Mucosa of rectum (tissue), 2 donors: ENCODE measurements around the gene MAP7D1.

Source experiments
- H3K27ac ChIP-seq, 2 donors: one replicate each; pipeline ENCODE4 v1.7.0; 2013; ENCODE audit warnings: inconsistent platforms in 2 of 2, low read depth in 2 of 2, low read length in 2 of 2
- H3K27me3 ChIP-seq, 2 donors: one replicate each; pipeline ENCODE4 v1.7.0; 2013; ENCODE audit warnings: low read length in 2 of 2; ENCODE audit not compliant: control insufficient read depth in 2 of 2, insufficient read depth in 2 of 2
- H3K36me3 ChIP-seq, 2 donors: one replicate each; pipeline ENCODE4 v1.7.0; 2013; ENCODE audit warnings: low read length in 2 of 2; ENCODE audit not compliant: control insufficient read depth in 2 of 2, insufficient read depth in 2 of 2
- H3K4me1 ChIP-seq, 2 donors: one replicate each; pipeline ENCODE4 v1.7.0; 2013; ENCODE audit warnings: low read length in 2 of 2, mild to moderate bottlenecking in 1 of 2; ENCODE audit not compliant: control insufficient read depth in 2 of 2, insufficient read depth in 2 of 2
- H3K4me3 ChIP-seq, 2 donors: one replicate each; pipeline ENCODE4 v1.7.0; 2013; ENCODE audit warnings: low read length in 2 of 2
- H3K9ac ChIP-seq, 2 donors: one replicate each; pipeline ENCODE4 v1.7.0; 2013; ENCODE audit warnings: low read length in 2 of 2, low read depth in 1 of 2, mild to moderate bottlenecking in 1 of 2
- H3K9me3 ChIP-seq, 2 donors: one replicate each; pipeline ENCODE4 v1.7.0; 2013; ENCODE audit warnings: low read length in 2 of 2; ENCODE audit not compliant: control insufficient read depth in 2 of 2
- donor health status: healthy.
- donor health status: Normal muscosa, but diverticular disease.

Gene MAP7D1

DNA sequence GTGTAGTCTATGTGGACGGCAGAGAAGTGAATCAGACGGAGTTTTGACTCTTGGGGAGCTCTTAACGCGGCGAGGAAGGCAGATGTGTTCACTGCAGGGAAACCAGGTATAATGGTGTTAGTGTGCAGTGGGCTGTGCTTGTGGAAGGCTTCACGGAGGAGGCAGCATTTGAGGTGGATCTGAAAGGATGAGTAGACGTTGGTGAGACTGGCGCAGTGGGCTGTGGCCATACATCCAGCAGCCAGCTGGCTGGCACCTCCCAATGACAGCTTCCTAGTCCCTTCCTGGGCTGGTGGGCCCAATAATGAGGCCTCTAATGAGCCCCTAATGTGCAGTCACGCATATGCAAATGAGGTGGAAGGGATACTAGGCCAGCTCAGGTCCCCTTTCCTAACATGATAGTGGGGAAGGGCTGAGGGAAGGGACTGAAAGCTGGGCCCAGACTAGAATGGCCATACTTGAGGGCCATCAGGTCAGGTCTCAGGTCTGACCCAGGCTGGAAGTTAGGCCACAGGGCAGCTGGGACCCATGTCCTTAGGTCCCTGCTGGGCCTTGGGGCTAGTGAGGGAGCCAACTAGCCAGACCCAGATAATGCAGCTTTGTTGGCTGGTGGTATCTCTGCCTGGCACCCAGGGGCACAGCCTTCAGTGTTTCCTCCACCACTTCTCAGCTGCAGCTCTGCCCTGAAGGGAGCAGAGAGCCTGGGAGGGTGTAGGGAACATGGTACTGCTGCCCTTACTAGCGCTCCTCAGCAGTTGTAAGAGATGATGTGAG lies 3.8 kb downstream of the MAP7D1 start:
- Histone ChIP-seq H3K27ac (peak overlapping the region in 1 of 2 donors; percentile 83), H3K9me3 (no peaks in the 10 kb centered on the region), H3K4me1 (peaks cover 46 to 58% of the 10 kb centered on the region in 2 donors), H3K9ac (peak overlapping the region in 1 of 2 donors; percentile 38), H3K4me3 (peak overlapping the region in 1 of 2 donors; percentile 51), H3K36me3 (no peaks in the 10 kb centered on the region), H3K27me3 (no peaks in the 10 kb centered on the region)

DNA sequence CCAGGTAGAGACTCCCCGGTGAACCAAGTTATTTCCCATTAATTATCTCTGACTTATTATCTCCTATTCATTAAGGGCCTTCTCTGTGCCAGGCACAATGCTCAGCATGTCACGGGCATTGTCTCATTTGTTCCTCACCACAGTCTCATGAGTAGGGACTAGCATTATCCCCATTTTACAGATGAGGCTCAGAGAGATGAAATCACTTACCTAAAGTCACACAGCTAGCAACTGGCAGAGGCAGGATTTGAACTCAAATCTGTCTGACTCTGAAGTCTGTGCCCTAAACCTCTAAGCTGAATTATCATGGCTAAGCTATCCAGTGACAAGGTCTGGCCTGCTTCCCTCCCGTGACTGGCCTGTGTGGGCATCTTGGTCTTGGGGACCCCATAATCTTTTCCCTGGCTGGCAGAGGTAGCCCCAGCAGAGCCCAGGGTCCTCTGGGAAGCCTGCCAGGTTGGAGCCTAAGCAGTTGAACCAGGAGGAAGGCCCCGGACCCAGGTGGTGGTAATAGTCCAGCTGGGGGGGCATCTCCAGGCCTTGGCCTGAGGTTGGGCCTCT lies 4.5 kb downstream of the MAP7D1 start:
- Histone ChIP-seq H3K9me3 (no peaks in the 10 kb centered on the region), H3K27me3 (no peaks in the 10 kb centered on the region), H3K4me3 (peak overlapping the region; percentile 51 to 55), H3K9ac (peak overlapping the region; percentile 43 to 44), H3K36me3 (no peaks in the 10 kb centered on the region), H3K27ac (peak overlapping the region; percentile 70 to 83), H3K4me1 (peaks cover 40 to 51% of the 10 kb centered on the region in 2 donors)

DNA sequence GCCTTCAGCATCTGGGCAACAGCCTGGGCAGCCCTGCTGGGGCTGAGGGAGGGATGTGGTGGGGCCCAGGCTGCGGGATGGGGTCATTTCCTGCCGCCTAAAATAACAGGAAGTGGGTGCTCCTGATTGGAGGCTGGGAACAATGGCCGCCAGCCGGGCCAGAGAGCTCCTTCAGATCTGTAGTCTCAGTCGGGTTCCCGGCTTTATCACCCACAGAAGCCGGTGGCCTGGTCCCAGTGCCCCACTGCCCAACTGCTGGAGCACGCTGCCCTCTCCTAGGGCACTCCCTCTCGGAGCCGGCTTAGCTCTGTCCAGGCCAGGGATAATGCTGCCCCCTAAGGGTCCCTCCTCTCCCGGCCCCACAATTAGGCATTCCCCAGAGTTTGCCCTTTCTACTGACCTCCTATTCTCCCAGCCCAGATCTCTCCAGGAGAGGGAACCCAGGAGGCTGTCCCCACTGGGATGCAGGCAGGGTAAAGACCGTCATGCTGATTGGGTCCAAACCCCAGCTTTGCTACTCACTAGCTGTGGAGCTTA lies 5.1 kb downstream of the MAP7D1 start:
- H3K4me3 ChIP-seq = peak overlapping the region; percentile 51 to 55
- no peaks in the 10 kb centered on the region for H3K9me3 ChIP-seq
- peaks cover 40 to 51% of the 10 kb centered on the region in 2 donors for H3K4me1 ChIP-seq
- H3K27ac ChIP-seq = peak overlapping the region; percentile 70 to 83
- H3K9ac ChIP-seq = peak overlapping the region; percentile 43 to 44
- H3K27me3 ChIP-seq = no peaks in the 10 kb centered on the region
- no peaks in the 10 kb centered on the region for H3K36me3 ChIP-seq

DNA sequence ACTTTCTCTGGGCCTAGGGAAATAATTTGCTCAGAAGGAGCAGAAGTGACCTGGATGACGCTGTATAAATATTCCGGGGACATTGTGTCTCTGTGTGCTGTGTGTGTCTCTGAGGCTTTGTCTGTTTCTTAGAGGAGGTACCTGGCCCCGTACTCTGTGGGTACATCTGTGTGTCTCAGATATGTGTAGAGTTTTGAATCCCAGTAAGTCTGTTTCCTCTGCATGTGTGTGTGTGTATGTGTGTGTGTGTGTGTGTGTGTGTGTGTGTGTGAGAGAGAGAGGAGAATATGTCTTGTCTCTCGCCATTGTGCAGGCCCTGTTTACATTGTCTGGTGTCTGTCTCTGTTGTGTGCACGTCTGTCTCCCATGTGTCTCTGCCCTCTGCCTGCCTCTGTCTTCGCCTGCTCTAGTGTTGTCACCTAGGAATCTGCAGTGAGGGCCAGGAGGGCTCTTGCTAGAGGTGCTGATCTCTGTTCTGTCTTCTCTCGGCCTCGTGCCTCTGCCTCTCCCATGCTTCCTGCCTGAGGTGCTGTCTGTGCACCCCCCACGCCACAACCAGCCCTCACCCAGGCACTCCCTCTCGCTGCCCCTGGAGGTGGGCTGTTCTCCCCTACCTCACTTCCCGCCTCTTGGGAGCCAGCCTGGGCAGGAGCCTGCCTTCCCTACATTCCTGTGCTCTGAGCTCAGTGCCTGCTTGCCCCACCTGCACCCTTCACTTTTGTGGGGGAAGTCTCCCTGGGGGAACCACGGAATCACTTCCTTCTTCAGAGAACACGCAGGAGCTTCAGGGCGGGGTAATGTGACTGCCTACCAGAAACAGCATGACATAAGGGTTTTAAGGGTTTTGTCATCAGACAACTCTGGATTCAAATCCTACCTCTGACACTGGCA lies 5.9 kb downstream of the MAP7D1 start:
- H3K9me3 ChIP-seq = no peaks in the 10 kb centered on the region
- peak overlapping the region; percentile 70 to 83 for H3K27ac ChIP-seq
- H3K4me1 ChIP-seq = peaks cover 40 to 51% of the 10 kb centered on the region in 2 donors
- H3K9ac ChIP-seq = peak overlapping the region in 1 of 2 donors; percentile 43
- peak overlapping the region in 1 of 2 donors; percentile 51 for H3K4me3 ChIP-seq
- H3K36me3 ChIP-seq = no peaks in the 10 kb centered on the region
- no peaks in the 10 kb centered on the region for H3K27me3 ChIP-seq

DNA sequence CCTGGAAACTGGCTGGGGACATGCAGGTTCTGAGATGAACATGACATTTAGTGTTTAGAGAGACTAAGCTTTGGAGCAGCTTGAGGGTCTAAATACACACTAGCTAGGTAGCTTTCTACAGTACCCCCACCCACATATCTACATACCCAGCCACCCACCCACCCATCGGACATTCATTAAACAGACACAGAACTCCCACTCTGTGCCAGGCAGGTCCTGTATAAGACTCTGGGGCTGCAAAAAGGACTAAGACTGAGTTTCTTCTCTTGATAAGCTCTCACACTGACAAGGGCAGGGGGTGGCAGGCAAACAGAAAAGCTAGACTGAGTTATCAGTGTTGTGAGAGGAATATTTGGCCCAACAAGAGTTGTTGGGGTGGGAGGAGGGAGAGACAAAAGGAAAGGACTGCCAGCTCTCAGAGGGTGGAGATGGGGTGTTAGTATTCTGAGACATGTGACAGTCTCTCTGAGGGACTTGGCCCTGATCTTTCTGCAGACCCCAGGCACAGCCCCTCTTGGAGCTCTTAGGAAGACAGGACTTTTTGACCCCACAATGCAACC lies 6.8 kb downstream of the MAP7D1 start:
- Histone ChIP-seq H3K9me3 (no peaks in the 10 kb centered on the region), H3K9ac (no peak overlapping the region), H3K4me3 (no peak overlapping the region), H3K27me3 (no peaks in the 10 kb centered on the region), H3K4me1 (peaks cover 34 to 46% of the 10 kb centered on the region in 2 donors), H3K36me3 (no peaks in the 10 kb centered on the region), H3K27ac (peak overlapping the region; percentile 70 to 83)

DNA sequence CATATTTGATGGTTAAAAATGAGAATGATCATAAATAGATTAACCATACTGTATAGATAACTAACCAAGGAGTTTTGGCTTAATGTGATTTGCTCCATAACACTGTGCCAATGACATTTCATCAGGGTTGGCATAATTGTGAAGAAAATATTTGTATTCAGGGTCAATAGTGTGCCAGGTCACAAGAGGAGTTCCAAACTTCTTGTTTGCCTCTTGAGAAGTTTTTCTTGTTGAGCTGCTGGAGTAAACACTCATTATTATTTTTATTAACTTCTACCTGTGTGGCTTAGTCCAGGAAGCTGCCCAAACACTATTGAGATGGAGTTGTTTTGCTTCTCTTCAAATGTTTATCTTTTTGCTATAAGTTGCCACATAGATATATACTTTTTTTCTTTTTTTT lies 7.5 kb downstream of the MAP7D1 start:
- Histone ChIP-seq H3K27me3 (no peaks in the 10 kb centered on the region), H3K4me3 (no peak overlapping the region), H3K27ac (no peak overlapping the region), H3K9me3 (no peaks in the 10 kb centered on the region), H3K36me3 (no peaks in the 10 kb centered on the region), H3K4me1 (peaks cover 28 to 40% of the 10 kb centered on the region in 2 donors), H3K9ac (no peak overlapping the region)

DNA sequence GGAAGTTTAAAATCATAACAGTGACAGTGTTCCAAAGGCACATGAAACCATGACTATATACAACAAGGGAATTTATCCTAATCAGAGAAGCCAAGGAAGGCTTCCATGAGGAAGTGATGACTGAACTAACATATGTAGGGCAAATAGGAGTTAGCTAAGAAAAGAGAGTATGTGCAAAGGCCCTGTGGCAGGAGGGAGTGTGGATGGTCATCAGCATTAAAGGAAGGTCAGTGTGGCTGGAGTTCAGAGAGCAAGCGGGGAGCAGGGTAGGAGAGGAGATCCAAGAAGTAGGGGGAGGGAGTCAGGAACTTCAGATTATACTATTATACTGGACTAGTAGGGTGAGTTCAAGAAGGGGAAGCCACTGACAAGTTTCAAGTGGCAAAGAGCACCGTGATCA lies 8.4 kb downstream of the MAP7D1 start:
- Histone ChIP-seq H3K9me3 (no peaks in the 10 kb centered on the region), H3K36me3 (peaks cover 0 to under 1% of the 10 kb centered on the region in 2 donors), H3K27me3 (no peaks in the 10 kb centered on the region), H3K4me3 (no peak overlapping the region), H3K4me1 (peaks cover 23 to 33% of the 10 kb centered on the region in 2 donors), H3K27ac (no peak overlapping the region), H3K9ac (no peak overlapping the region)

DNA sequence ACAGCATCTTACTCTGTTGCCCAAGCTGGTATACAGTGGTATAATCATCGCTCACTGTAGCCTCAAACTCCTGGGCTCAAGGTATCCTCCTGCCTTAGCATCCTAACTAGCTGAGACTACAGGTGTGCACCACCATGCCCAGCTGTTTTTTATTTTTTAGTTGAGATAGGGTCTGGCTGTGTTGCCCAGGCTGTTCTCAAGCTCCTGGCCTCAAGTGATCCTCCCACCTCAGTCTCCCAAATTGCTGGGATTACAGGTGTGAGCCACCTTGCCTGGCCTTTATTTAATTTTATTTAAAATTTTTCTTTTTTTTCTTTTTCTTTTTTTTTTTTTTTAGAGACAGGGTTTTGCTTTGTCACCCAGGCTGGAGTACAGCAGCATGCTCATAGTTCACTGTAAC lies 9.2 kb downstream of the MAP7D1 start:
- H3K36me3 ChIP-seq = peaks cover 0 to 4% of the 10 kb centered on the region in 2 donors
- peaks cover 16 to 25% of the 10 kb centered on the region in 2 donors for H3K4me1 ChIP-seq
- no peak overlapping the region for H3K9ac ChIP-seq
- no peak overlapping the region for H3K4me3 ChIP-seq
- no peaks in the 10 kb centered on the region for H3K9me3 ChIP-seq
- H3K27me3 ChIP-seq = no peaks in the 10 kb centered on the region
- H3K27ac ChIP-seq = no peak overlapping the region

DNA sequence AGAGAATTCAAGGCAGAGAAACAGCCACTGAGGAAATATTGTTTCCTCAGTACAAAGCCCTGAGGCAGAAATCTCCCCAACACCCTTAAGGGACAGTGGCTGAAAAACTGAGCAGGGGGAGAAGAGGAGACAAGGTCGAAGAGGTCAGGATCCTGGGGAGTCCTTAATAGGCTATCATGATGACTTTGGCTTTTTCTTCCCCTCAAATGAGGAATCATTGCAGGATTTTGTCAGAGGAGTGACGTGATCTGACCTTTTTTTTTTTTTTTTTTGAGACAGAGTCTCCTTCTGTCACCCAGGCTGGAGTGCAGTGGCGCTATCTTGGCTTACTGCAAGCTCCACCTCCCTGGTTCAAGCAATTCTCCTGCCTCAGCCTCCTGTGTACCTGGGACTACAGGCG lies 10.2 kb downstream of the MAP7D1 start:
- H3K27me3 ChIP-seq = no peaks in the 10 kb centered on the region
- no peak overlapping the region for H3K4me3 ChIP-seq
- peaks cover 2 to 6% of the 10 kb centered on the region in 2 donors for H3K36me3 ChIP-seq
- H3K4me1 ChIP-seq = peaks cover 11 to 20% of the 10 kb centered on the region in 2 donors
- H3K9me3 ChIP-seq = no peaks in the 10 kb centered on the region
- no peak overlapping the region for H3K27ac ChIP-seq
- H3K9ac ChIP-seq = no peak overlapping the region
